Activated T-helper 2 cell treated with anti-CD3 and anti-CD28 coated beads, Interferon-gamma antibody, Interleukin-2, Interleukin-4, amounts not matched to agents 10 μg/mL and 5 μg/mL and 100 μg/mL, durations not matched to agents 14 hours and 24 hours and 36 hours (primary cell): ENCODE results near the gene PIAS4. TPM values are rescaled to one million over a fixed set of nuclear protein-coding genes. Genes with fewer than 3 reads are reported as not detected.

Experiments used
- DNase-seq: peaks from one replicate; pipeline ENCODE4 v3.0.0; 2021; ENCODE audit warnings: low spot score
- H3K27ac Mint-ChIP-seq: one replicate; pipeline ENCODE4 v1.8.0; 2021; ENCODE audit warnings: mixed read lengths
- H3K27me3 Mint-ChIP-seq: one replicate; pipeline ENCODE4 v1.8.0; 2021; ENCODE audit warnings: low read depth, mixed read lengths
- H3K36me3 Mint-ChIP-seq: one replicate; pipeline ENCODE4 v1.8.0; 2021; ENCODE audit warnings: low read depth, mixed read lengths
- H3K4me1 Mint-ChIP-seq: one replicate; pipeline ENCODE4 v1.8.0; 2021; ENCODE audit warnings: low read depth, mixed read lengths
- H3K4me3 Mint-ChIP-seq: one replicate; pipeline ENCODE4 v1.8.0; 2021; ENCODE audit warnings: low read depth, mild to moderate bottlenecking, moderate library complexity, mixed read lengths
- H3K9me3 Mint-ChIP-seq: one replicate; pipeline ENCODE4 v1.8.0; 2021; ENCODE audit warnings: mixed read lengths
- intact Hi-C: fragments of 100-400 bp; cut with micrococcal nuclease; formaldehyde crosslinking; loops from one replicate; pipeline ENCODE4 v1.15.1; 2023
- total RNA-seq: library from RNA; stranded (reverse); gene quantifications from 2 replicates; pipeline ENCODE4 v1.2.3, GENCODE V29; 2022

Gene PIAS4
- total RNA-seq, 1 donor from 2014 or later, result 36.3 TPM

- peak overlapping the region; percentile 52 for H3K4me3 Mint-ChIP-seq
- intact Hi-C loops, result loop anchor here (1.0 to 5.0 kb wide), 6 partner anchors 9 to 181 kb away; partner anchors contain the start of genes MAP2K2, PIAS4 and YJU2
- H3K27ac Mint-ChIP-seq, result no peak overlapping the region
- DNase-seq, result no peak
- no peaks in the 10 kb centered on the region for H3K9me3 Mint-ChIP-seq
- H3K27me3 Mint-ChIP-seq, result no peaks in the 10 kb centered on the region
- H3K4me1 Mint-ChIP-seq, result peaks cover 19% of the 10 kb centered on the region
- H3K36me3 Mint-ChIP-seq, result peaks cover 12% of the 10 kb centered on the region
Measured at GRCh38 chr19:4066176-4066606, 58.7 kb downstream of the PIAS4 start.

- peak; percentile 72 for DNase-seq
- no peaks in the 10 kb centered on the region for H3K27me3 Mint-ChIP-seq
- H3K4me1 Mint-ChIP-seq, result peaks cover 19% of the 10 kb centered on the region
Measured at GRCh38 chr19:4066682-4067395, 59.3 kb downstream of the PIAS4 start, which contains the start of gene ZBTB7A. Gene ZBTB7A, minus strand, starts transcription at chr19:4066899. Its CDS starts 11,667 bp downstream, at chr19:4055232.

GRCh38 chr19:4067396-4068046 is 60.0 kb downstream of the PIAS4 start:
- H3K4me3 Mint-ChIP-seq, result peak overlapping the region; percentile 80
- DNase-seq, result peak; percentile 53
- H3K36me3 Mint-ChIP-seq, result peaks cover 9% of the 10 kb centered on the region
- no peaks in the 10 kb centered on the region for H3K27me3 Mint-ChIP-seq
- intact Hi-C loops, result loop anchor here (5.0 kb wide), 3 partner anchors 55 to 180 kb away; partner anchors contain the start of genes MAP2K2, PIAS4 and YJU2
- H3K27ac Mint-ChIP-seq, result peak overlapping the region; percentile 72
- no peaks in the 10 kb centered on the region for H3K9me3 Mint-ChIP-seq
- peaks cover 19% of the 10 kb centered on the region for H3K4me1 Mint-ChIP-seq

More at GRCh38 chr19:4066682-4067395, 59.3 kb downstream of the PIAS4 start, which contains the start of gene ZBTB7A:
- Mint-ChIP-seq H3K36me3 (peaks cover 12% of the 10 kb centered on the region), H3K27ac (peak within 1 kb of the TSS; percentile 81), H3K9me3 (no peaks in the 10 kb centered on the region), H3K4me3 (peak within 1 kb of the TSS; percentile 80)
- intact Hi-C loops, result loop anchor here (1.0 to 5.0 kb wide), 6 partner anchors 8 to 180 kb away; partner anchors contain the start of genes MAP2K2, PIAS4 and YJU2

GRCh38 chr19:4068047-4068966 is 60.8 kb downstream of the PIAS4 start:
- Mint-ChIP-seq H3K27ac (peak overlapping the region; percentile 72), H3K4me3 (peak overlapping the region; percentile 80), H3K9me3 (no peaks in the 10 kb centered on the region), H3K27me3 (no peaks in the 10 kb centered on the region), H3K4me1 (peaks cover 19% of the 10 kb centered on the region), H3K36me3 (peaks cover 7% of the 10 kb centered on the region)
- no peak for DNase-seq
- intact Hi-C loops, result loop anchor here (5.0 kb wide), 3 partner anchors 54 to 179 kb away; partner anchors contain the start of genes MAP2K2, PIAS4 and YJU2

GRCh38 chr19:4069331-4069959 is 61.9 kb downstream of the PIAS4 start:
- Mint-ChIP-seq H3K27ac (peak overlapping the region; percentile 62), H3K27me3 (no peaks in the 10 kb centered on the region), H3K4me1 (peaks cover 16% of the 10 kb centered on the region), H3K36me3 (no peaks in the 10 kb centered on the region), H3K9me3 (no peaks in the 10 kb centered on the region), H3K4me3 (peak overlapping the region; percentile 49)
- intact Hi-C loops, result loop anchor here (5.0 kb wide), 3 partner anchors 53 to 178 kb away; partner anchors contain the start of genes MAP2K2, PIAS4 and YJU2
- DNase-seq, result peak; percentile 41

- intact Hi-C loops, result no loop called here
- Mint-ChIP-seq H3K36me3 (no peaks in the 10 kb centered on the region), H3K27ac (no peak overlapping the region), H3K4me1 (peaks cover 25% of the 10 kb centered on the region), H3K9me3 (no peaks in the 10 kb centered on the region), H3K27me3 (no peaks in the 10 kb centered on the region), H3K4me3 (no peak overlapping the region)
- no peak for DNase-seq
Measured at GRCh38 chr19:4071610-4072009, 64.1 kb downstream of the PIAS4 start.

GRCh38 chr19:4075373-4075772 is 67.8 kb downstream of the PIAS4 start:
- H3K4me1 Mint-ChIP-seq, result peaks cover 22% of the 10 kb centered on the region

GRCh38 chr19:4077007-4077374 is 69.5 kb downstream of the PIAS4 start:
- no peak overlapping the region for H3K4me3 Mint-ChIP-seq
- intact Hi-C loops, result no loop called here
- no peaks in the 10 kb centered on the region for H3K27me3 Mint-ChIP-seq
- DNase-seq, result no peak
- H3K4me1 Mint-ChIP-seq, result peaks cover 22% of the 10 kb centered on the region
- H3K9me3 Mint-ChIP-seq, result no peaks in the 10 kb centered on the region
- peak overlapping the region; percentile 51 for H3K27ac Mint-ChIP-seq
- no peaks in the 10 kb centered on the region for H3K36me3 Mint-ChIP-seq

More at GRCh38 chr19:4075373-4075772, 67.8 kb downstream of the PIAS4 start:
- intact Hi-C loops, result loop anchor here (1.0 to 2.0 kb wide), 2 partner anchors 9 to 13 kb away; partner anchors contain the start of gene ZBTB7A
- H3K27me3 Mint-ChIP-seq, result no peaks in the 10 kb centered on the region
- peak overlapping the region; percentile 82 for H3K27ac Mint-ChIP-seq
- no peaks in the 10 kb centered on the region for H3K9me3 Mint-ChIP-seq
- DNase-seq, result no peak
- H3K36me3 Mint-ChIP-seq, result no peaks in the 10 kb centered on the region
- peak overlapping the region; percentile 30 for H3K4me3 Mint-ChIP-seq

- peak overlapping the region; percentile 61 for H3K27ac Mint-ChIP-seq
Measured at GRCh38 chr19:4077800-4078684, 70.5 kb downstream of the PIAS4 start.

GRCh38 chr19:4080473-4080872 is 72.9 kb downstream of the PIAS4 start:
- intact Hi-C loops, result no loop called here
- no peak for DNase-seq
- no peak overlapping the region for H3K4me3 Mint-ChIP-seq
- peaks cover 21% of the 10 kb centered on the region for H3K4me1 Mint-ChIP-seq
- no peaks in the 10 kb centered on the region for H3K9me3 Mint-ChIP-seq
- no peaks in the 10 kb centered on the region for H3K36me3 Mint-ChIP-seq
- no peaks in the 10 kb centered on the region for H3K27me3 Mint-ChIP-seq
- no peak overlapping the region for H3K27ac Mint-ChIP-seq

More at GRCh38 chr19:4077800-4078684, 70.5 kb downstream of the PIAS4 start:
- intact Hi-C loops, result no loop called here
- no peaks in the 10 kb centered on the region for H3K27me3 Mint-ChIP-seq
- peaks cover 22% of the 10 kb centered on the region for H3K4me1 Mint-ChIP-seq
- DNase-seq, result peak; percentile 50
- H3K4me3 Mint-ChIP-seq, result peak overlapping the region; percentile 53
- H3K9me3 Mint-ChIP-seq, result no peaks in the 10 kb centered on the region
- H3K36me3 Mint-ChIP-seq, result no peaks in the 10 kb centered on the region
